MM.1S (cell line): ENCODE measurements around the gene SLC38A10.

ENCODE experiments used
- DNase-seq: peaks from one replicate; pipeline ENCODE4 v3.0.0-alpha.2; 2015
- H2AFZ ChIP-seq: fragments of 300-600 bp; sonication (generic); 2 replicates; pipeline ENCODE4 v1.6.0; 2016; ENCODE audit warnings: antibody characterized with exemption, low read length
- H3F3A ChIP-seq: fragments of 300-600 bp; sonication (generic); 2 replicates; pipeline ENCODE4 v1.6.1; 2016; ENCODE audit warnings: mild to moderate bottlenecking, antibody characterized with exemption, low read length, moderate library complexity, mixed read lengths; ENCODE audit not compliant: insufficient read depth
- H3K27ac ChIP-seq: fragments of 300-600 bp; sonication (generic); 2 replicates; pipeline ENCODE4 v1.5.1; 2016; ENCODE audit warnings: mild to moderate bottlenecking, low read length
- H3K27me3 ChIP-seq: fragments of 300-600 bp; sonication (generic); replicated peaks from 2 replicates; pipeline ENCODE4 v1.6.0; 2016; ENCODE audit warnings: low read length; ENCODE audit not compliant: insufficient read depth
- H3K36me3 ChIP-seq: fragments of 300-600 bp; sonication (generic); replicated peaks from 2 replicates; pipeline ENCODE4 v1.6.1; 2016; ENCODE audit warnings: mild to moderate bottlenecking, low read length, mixed read lengths; ENCODE audit not compliant: insufficient read depth
- H3K4me1 ChIP-seq: fragments of 300-600 bp; sonication (generic); 2 replicates; pipeline ENCODE4 v1.6.1; 2016; ENCODE audit warnings: low read length, mixed read lengths
- H3K4me2 ChIP-seq: fragments of 300-600 bp; sonication (generic); 2 replicates; pipeline ENCODE4 v1.6.0; 2016; ENCODE audit warnings: low read depth, low read length
- H3K4me3 ChIP-seq: fragments of 300-600 bp; sonication (generic); 2 replicates; pipeline ENCODE4 v1.5.1; 2016; ENCODE audit warnings: low read length, mixed read lengths
- H3K79me2 ChIP-seq: fragments of 300-600 bp; sonication (generic); 2 replicates; pipeline ENCODE4 v1.6.1; 2016; ENCODE audit warnings: mixed run types, low read length, mixed read lengths
- H3K9ac ChIP-seq: fragments of 300-600 bp; sonication (generic); 2 replicates; pipeline ENCODE4 v1.6.1; 2016; ENCODE audit warnings: low read length, mixed read lengths
- H3K9me2 ChIP-seq: fragments of 300-600 bp; sonication (generic); replicated peaks from 2 replicates; pipeline ENCODE4 v1.6.1; 2016; ENCODE audit warnings: mild to moderate bottlenecking, low read length, mixed read lengths; ENCODE audit not compliant: insufficient read depth
- H3K9me3 ChIP-seq: fragments of 300-600 bp; sonication (generic); replicated peaks from 2 replicates; pipeline ENCODE4 v1.6.1; 2016; ENCODE audit warnings: mild to moderate bottlenecking, low read length, mixed read lengths; ENCODE audit not compliant: insufficient read depth
- H4K20me1 ChIP-seq: fragments of 300-600 bp; sonication (generic); 2 replicates; pipeline ENCODE4 v1.6.1; 2016; ENCODE audit warnings: mild to moderate bottlenecking, low read length, moderate library complexity, mixed read lengths; ENCODE audit not compliant: insufficient read depth
- CTCF ChIP-seq: fragments of 300-600 bp; sonication (generic); IDR thresholded peaks from 2 replicates; pipeline ENCODE4 v1.5.1; 2016; ENCODE audit warnings: antibody characterized with exemption, low read length, mixed read lengths
- EZH2 ChIP-seq: fragments of 300-600 bp; sonication (generic); optimal IDR thresholded peaks from 2 replicates; pipeline ENCODE3; 2017; ENCODE audit warnings: low read depth, mild to moderate bottlenecking, antibody characterized with exemption, low read length, mixed read lengths
- EZH2phosphoT487 ChIP-seq: fragments of 300-600 bp; sonication (generic); IDR thresholded peaks from 2 replicates; pipeline ENCODE4 v1.6.1; 2018; ENCODE audit warnings: antibody characterized with exemption, low read length

SLC38A10 gene

GRCh38 chr17:81299846-81300585 lies 4.9 kb upstream of the SLC38A10 start:
- H3K27me3 ChIP-seq: peaks cover 70% of the 10 kb centered on the region
- H3K4me3 ChIP-seq: no peak overlapping the region
- H2AFZ ChIP-seq: no peak overlapping the region
- H3K36me3 ChIP-seq: no peaks in the 10 kb centered on the region
- H4K20me1 ChIP-seq: no peaks in the 10 kb centered on the region
- no peak for DNase-seq
- H3K4me1 ChIP-seq: no peaks in the 10 kb centered on the region
- TF ChIP-seq EZH2phosphoT487: no peak
- TF ChIP-seq CTCF: no peak
- TF ChIP-seq EZH2: no peak
- H3K27ac ChIP-seq: no peak overlapping the region
- H3F3A ChIP-seq: peaks cover 7% of the 10 kb centered on the region
- peaks cover under 1% of the 10 kb centered on the region for H3K79me2 ChIP-seq
- H3K9me3 ChIP-seq: no peaks in the 10 kb centered on the region
- H3K9ac ChIP-seq: no peak overlapping the region
- no peak overlapping the region for H3K4me2 ChIP-seq
- H3K9me2 ChIP-seq: no peaks in the 10 kb centered on the region

- H3K4me1 ChIP-seq: no peaks in the 10 kb centered on the region
- no peaks in the 10 kb centered on the region for H3K36me3 ChIP-seq
- peaks cover 61% of the 10 kb centered on the region for H3K27me3 ChIP-seq
- no peak for TF ChIP-seq EZH2phosphoT487
- TF ChIP-seq CTCF: no peak
- H3K79me2 ChIP-seq: peaks cover 9% of the 10 kb centered on the region
- H3K9me2 ChIP-seq: no peaks in the 10 kb centered on the region
- H4K20me1 ChIP-seq: no peaks in the 10 kb centered on the region
- peaks cover 7% of the 10 kb centered on the region for H3F3A ChIP-seq
- H3K27ac ChIP-seq: no peak overlapping the region
- H3K4me3 ChIP-seq: no peak overlapping the region
- H3K9me3 ChIP-seq: no peaks in the 10 kb centered on the region
- no peak overlapping the region for H3K9ac ChIP-seq
- no peak overlapping the region for H3K4me2 ChIP-seq
- no peak overlapping the region for H2AFZ ChIP-seq
- no peak for DNase-seq
Measured at GRCh38 chr17:81298991-81299738, 4.1 kb upstream of the SLC38A10 start.

- H2AFZ ChIP-seq: no peak overlapping the region
- H3K36me3 ChIP-seq: no peaks in the 10 kb centered on the region
- peaks cover 7% of the 10 kb centered on the region for H3F3A ChIP-seq
- H3K9me3 ChIP-seq: no peaks in the 10 kb centered on the region
- H3K4me3 ChIP-seq: no peak overlapping the region
- H3K4me2 ChIP-seq: no peak overlapping the region
- H3K27me3 ChIP-seq: peaks cover 54% of the 10 kb centered on the region
- H3K9me2 ChIP-seq: no peaks in the 10 kb centered on the region
- no peak for DNase-seq
- H3K79me2 ChIP-seq: peaks cover 16% of the 10 kb centered on the region
- TF ChIP-seq CTCF (no peak), EZH2phosphoT487 (no peak), EZH2 (no peak)
- no peak overlapping the region for H3K27ac ChIP-seq
- no peaks in the 10 kb centered on the region for H4K20me1 ChIP-seq
- no peaks in the 10 kb centered on the region; the same call in 1 of the 2 replicates for H3K4me1 ChIP-seq
- no peak overlapping the region for H3K9ac ChIP-seq
Measured at GRCh38 chr17:81298325-81298990, 3.4 kb upstream of the SLC38A10 start.
